HCT116 (cell line): ENCODE results near the gene ATAD3A. TPM values are rescaled to one million over a fixed set of nuclear protein-coding genes. Genes with fewer than 3 reads are reported as not detected.

Source experiments
- ATAC-seq: fragments of 200-7000 bp; cut with Tn5 transposase; 2 replicates; pipeline ENCODE4 v1.9.1; 2020; ENCODE audit warnings: mild to moderate bottlenecking, moderate library complexity
- BruUV-seq: library from RNA; stranded (reverse); fragments of 400-500 nt; replicated peaks from 2 replicates; lab custom pipeline; 2021; lab: Mats Ljungman, UMichigan
- CTCF ChIA-PET: fragments of 300-600 bp; sonication (Branson Sonifier 250); formaldehyde crosslinking; loops from one replicate; lab custom pipeline; 2021; ENCODE audit warnings: antibody characterized with exemption; lab: Charles Lee
- POLR2A ChIA-PET: fragments of 300-600, 350-600 bp; sonication (Branson Sonifier 250); formaldehyde crosslinking; loops from one replicate; lab custom pipeline; 2021; ENCODE audit warnings: antibody characterized with exemption; lab: Charles Lee
- RAD21 ChIA-PET, 2 experiments: fragments of 300-600 bp; sonication (Branson Sonifier 250); formaldehyde crosslinking; loops; one replicate each; lab custom pipeline; 2023; ENCODE audit warnings: low total read pairs in 2 of 2; ENCODE audit not compliant: uncharacterized antibody in 2 of 2, unreplicated experiment in 2 of 2, low non-redundant PET in 1 of 2; lab: Charles Lee
- DNase-seq: peaks from one replicate; pipeline ENCODE4 v3.0.0-alpha.2; 2010; ENCODE audit warnings: low read depth, low spot score
- H2AFZ ChIP-seq: fragments of 200-600 bp; shearing (Covaris generic), sonication (generic); 2 replicates; pipeline ENCODE4 v1.6.1; 2017; ENCODE audit warnings: low read depth, mixed run types, mixed read lengths, antibody characterized with exemption, low read length; ENCODE audit not compliant: poor library complexity, severe bottlenecking
- H3K27ac ChIP-seq: 2 replicates; pipeline ENCODE4 v1.5.1; 2012; ENCODE audit warnings: low read depth, low read length
- H3K27me3 ChIP-seq: fragments of 200-600 bp; sonication (generic); 2 replicates; pipeline ENCODE4 v1.6.1; 2016; ENCODE audit warnings: mixed run types, low read length, mixed read lengths; ENCODE audit not compliant: insufficient read depth
- H3K36me3 ChIP-seq, 2 experiments: fragments of 200-500 bp in 1 of 2; fragments of 200-600 bp in 1 of 2; sonication (Bioruptor generic) in 1 of 2; sonication (generic) in 1 of 2; 2 replicates each; pipeline versions ENCODE4 v1.5.1 to v1.6.1; 2014 to 2016; ENCODE audit warnings: low read length in 2 of 2, inconsistent platforms in 1 of 2, mixed read lengths in 1 of 2, mixed run types in 1 of 2; ENCODE audit not compliant: insufficient read depth in 2 of 2, control insufficient read depth in 1 of 2
- H3K4me1 ChIP-seq, 2 experiments: fragments of 200-600 bp in 1 of 2; sonication (generic) in 1 of 2; 2 replicates each; pipeline versions ENCODE4 v1.5.1 to v1.6.1; 2012 to 2017; ENCODE audit warnings: low read length in 2 of 2, inconsistent platforms in 1 of 2, mild to moderate bottlenecking in 1 of 2, mixed read lengths in 1 of 2, mixed run types in 1 of 2, moderate library complexity in 1 of 2; ENCODE audit not compliant: insufficient read depth in 2 of 2, control insufficient read depth in 1 of 2
- H3K4me2 ChIP-seq: fragments of 200-600 bp; sonication (generic); 2 replicates; pipeline ENCODE4 v1.6.1; 2017; ENCODE audit warnings: mixed run types, low read length, mixed read lengths
- H3K4me3 ChIP-seq, 2 experiments: fragments of 200-600 bp in 1 of 2; sonication (generic) in 1 of 2; replicated peaks in 1 of 2; 2 replicates each; pipeline ENCODE4 v1.5.1; 2011 to 2016; ENCODE audit warnings: low read length in 2 of 2, control low read depth in 1 of 2, low read depth in 1 of 2, mild to moderate bottlenecking in 1 of 2, mixed read lengths in 1 of 2, mixed run types in 1 of 2
- H3K79me2 ChIP-seq: fragments of 200-600 bp; sonication (generic); 2 replicates; pipeline ENCODE4 v1.6.1; 2017; ENCODE audit warnings: mild to moderate bottlenecking, mixed run types, low read length, moderate library complexity, mixed read lengths; ENCODE audit not compliant: insufficient read depth
- H3K9ac ChIP-seq: fragments of 200-600 bp; sonication (generic); 2 replicates; pipeline ENCODE4 v1.6.1; 2016; ENCODE audit warnings: low read length, mixed read lengths
- H3K9me2 ChIP-seq: fragments of 200-600 bp; sonication (generic), shearing (Covaris generic); 2 replicates; pipeline ENCODE4 v1.6.1; 2017; ENCODE audit warnings: mixed run types, mild to moderate bottlenecking, moderate library complexity; ENCODE audit not compliant: insufficient read depth
- H3K9me3 ChIP-seq, 2 experiments: fragments of 200-500 bp in 1 of 2; fragments of 200-600 bp in 1 of 2; sonication (Bioruptor generic) in 1 of 2; sonication (generic) in 1 of 2; 2 replicates each; pipeline ENCODE4 v1.6.1; 2014 to 2017; ENCODE audit warnings: low read length in 2 of 2, mixed read lengths in 2 of 2, inconsistent platforms in 1 of 2, low read depth in 1 of 2, mild to moderate bottlenecking in 1 of 2, mixed run types in 1 of 2, moderate library complexity in 1 of 2; ENCODE audit not compliant: control insufficient read depth in 1 of 2, insufficient read depth in 1 of 2
- H4K20me1 ChIP-seq: fragments of 200-600 bp; sonication (generic), shearing (Covaris generic); 2 replicates; pipeline ENCODE4 v1.6.1; 2017; ENCODE audit warnings: mixed run types, mild to moderate bottlenecking, moderate library complexity; ENCODE audit not compliant: insufficient read depth
- ATF3 ChIP-seq: IDR thresholded peaks from 2 replicates; pipeline ENCODE4 v1.6.1; 2012
- CBX3 ChIP-seq: IDR thresholded peaks from 2 replicates; pipeline ENCODE4 v1.6.1; 2012; ENCODE audit warnings: low read depth
- CEBPB ChIP-seq: IDR thresholded peaks from 2 replicates; pipeline ENCODE4 v1.6.1; 2012; ENCODE audit warnings: low read depth
- CTCF ChIP-seq, 3 experiments: fragments of 200-600 bp in 1 of 3; sonication (generic) in 1 of 3; IDR thresholded peaks in 2 of 3; conservative IDR thresholded peaks in 1 of 3; 2 replicates each; pipeline ENCODE4 v1.5.1; 2012 to 2017; ENCODE audit warnings: low read depth in 2 of 3, low read length in 2 of 3, antibody characterized with exemption in 1 of 3, borderline replicate concordance in 1 of 3, control low read depth in 1 of 3, mild to moderate bottlenecking in 1 of 3, mixed read lengths in 1 of 3, mixed run types in 1 of 3, moderate library complexity in 1 of 3; ENCODE audit not compliant: insufficient read depth in 1 of 3
- EGR1 ChIP-seq: IDR thresholded peaks from 2 replicates; pipeline ENCODE4 v1.6.1; 2012; ENCODE audit warnings: low read depth
- ELF1 ChIP-seq: IDR thresholded peaks from 2 replicates; pipeline ENCODE4 v1.6.1; 2012; ENCODE audit warnings: low read depth, borderline replicate concordance
- EZH2 ChIP-seq: fragments of 200-600 bp; sonication (generic); IDR thresholded peaks from 2 replicates; pipeline ENCODE4 v1.6.1; 2017; ENCODE audit warnings: antibody characterized with exemption, mixed run types
- EZH2phosphoT487 ChIP-seq: fragments of 200-600 bp; IDR thresholded peaks from 2 replicates; pipeline ENCODE4 v1.6.1; 2018; ENCODE audit warnings: antibody characterized with exemption, borderline replicate concordance
- FOSL1 ChIP-seq: IDR thresholded peaks from 2 replicates; pipeline ENCODE4 v1.6.1; 2012; ENCODE audit warnings: low read depth
- MAX ChIP-seq: IDR thresholded peaks from 2 replicates; pipeline ENCODE4 v1.6.1; 2012
- POLR2A ChIP-seq: IDR thresholded peaks from 2 replicates; pipeline ENCODE4 v1.7.0; 2011; ENCODE audit warnings: borderline replicate concordance; ENCODE audit not compliant: insufficient read depth, insufficient read length; ENCODE audit errors: extremely low read depth
- POLR2AphosphoS5 ChIP-seq: IDR thresholded peaks from 2 replicates; pipeline ENCODE4 v1.6.1; 2011; ENCODE audit warnings: mild to moderate bottlenecking, low read depth, low read length, moderate library complexity
- RAD21 ChIP-seq: IDR thresholded peaks from 2 replicates; pipeline ENCODE4 v1.6.1; 2012; ENCODE audit warnings: low read depth, mild to moderate bottlenecking
- REST ChIP-seq: IDR thresholded peaks from 2 replicates; pipeline ENCODE4 v1.6.1; 2012; ENCODE audit warnings: low read depth
- SIN3A ChIP-seq: IDR thresholded peaks from 2 replicates; pipeline ENCODE4 v1.6.1; 2012; ENCODE audit warnings: low read depth
- SP1 ChIP-seq: IDR thresholded peaks from 2 replicates; pipeline ENCODE4 v1.6.1; 2012; ENCODE audit warnings: low read depth
- TCF7L2 ChIP-seq: IDR thresholded peaks from 2 replicates; pipeline ENCODE4 v1.7.0; 2011; ENCODE audit warnings: borderline replicate concordance, inconsistent platforms; ENCODE audit not compliant: insufficient read depth, insufficient read length; ENCODE audit errors: extremely low read depth
- YY1 ChIP-seq: IDR thresholded peaks from 2 replicates; pipeline ENCODE4 v1.6.1; 2011; ENCODE audit warnings: low read length, low read depth, moderate library complexity, mild to moderate bottlenecking; ENCODE audit not compliant: insufficient replicate concordance; ENCODE audit errors: extremely low read depth
- ZBTB33 ChIP-seq: IDR thresholded peaks from 2 replicates; pipeline ENCODE4 v1.6.1; 2011; ENCODE audit warnings: mild to moderate bottlenecking, low read length, moderate library complexity; ENCODE audit not compliant: insufficient replicate concordance; ENCODE audit errors: extremely low read depth
- ZFX ChIP-seq: fragments of 450-650 bp; IDR thresholded peaks from 2 replicates; pipeline ENCODE4 v1.6.1; 2017
- intact Hi-C: fragments of 100-400 bp; cut with micrococcal nuclease; formaldehyde crosslinking; loops from 2 replicates; pipeline ENCODE4 v1.10.0; 2022
- total RNA-seq: library from RNA; stranded (reverse); gene quantifications from one replicate; pipeline ENCODE4 v1.2.1, GENCODE V29; 2021; ENCODE audit not compliant: unreplicated experiment

The ATAD3A gene
- total RNA-seq, 1 experiment from 2014 or later = 92.3 TPM

GRCh38 chr1:1551524-1552262, 39.7 kb downstream of the ATAD3A start:
- Histone ChIP-seq H3K9ac (no peak overlapping the region), H3K4me1 (peaks cover 0 to 10% of the 10 kb centered on the region in 2 experiments; a peak in 2 of 4 replicates), H2AFZ (no peak overlapping the region), H3K27me3 (no peaks in the 10 kb centered on the region), H3K9me2 (no peaks in the 10 kb centered on the region), H3K9me3 (no peaks in the 10 kb centered on the region), H4K20me1 (no peaks in the 10 kb centered on the region), H3K27ac (no peak overlapping the region), H3K4me3 (no peak overlapping the region), H3K36me3 (peaks cover 0 to under 1% of the 10 kb centered on the region in 2 experiments; a peak in 2 of 4 replicates), H3K79me2 (peaks cover 30% of the 10 kb centered on the region; the same call in 1 of the 2 replicates), H3K4me2 (no peak overlapping the region)
- intact Hi-C loops = no loop called here
- CTCF ChIA-PET = no interaction called here
- POLR2A ChIA-PET = no interaction called here
- DNase-seq (no peak), ATAC-seq (no peak)
- RAD21 ChIA-PET = no interaction called here
- TF ChIP-seq TCF7L2 (no peak), EZH2phosphoT487 (no peak), POLR2AphosphoS5 (no peak), POLR2A (no peak), FOSL1 (no peak), ATF3 (no peak), ZBTB33 (no peak), ELF1 (no peak), RAD21 (no peak), SIN3A (no peak), CBX3 (no peak), ZFX (no peak), REST (no peak), MAX (no peak), SP1 (no peak), EZH2 (no peak), CEBPB (no peak), EGR1 (no peak), YY1 (no peak), CTCF (IDR thresholded peaks at IDR 0.05 in 2 of 3, conservative IDR thresholded peaks at IDR 0.05 in 1 of 3; ENCODE audit: borderline replicate concordance in 1 of 3, insufficient read depth in 1 of 3, low read depth in 2 of 3, low read length in 2 of 3) (no peak)
- no TSS peak for BruUV-seq
